HEK293 (cell line): Measurements from ENCODE around the gene CENPM.

ENCODE experiments used
- CTCF ChIA-PET: fragments of 350-600 bp; formaldehyde crosslinking; extraction: SDS; loops from one replicate; lab custom pipeline; 2021; ENCODE audit warnings: antibody characterized with exemption; lab: Yijun Ruan, JAX
- POLR2A ChIA-PET: fragments of 300-600 bp; formaldehyde crosslinking; extraction: SDS; loops from one replicate; lab custom pipeline; 2020; ENCODE audit warnings: antibody characterized with exemption, inconsistent platforms; lab: Yijun Ruan, JAX
- H3K27ac ChIP-seq: fragments of 200-500 bp; sonication (Bioruptor generic); 2 replicates; pipeline ENCODE4 v1.5.1; 2014; ENCODE audit warnings: low read depth, low read length, control low read depth, inconsistent platforms; ENCODE audit errors: extremely low read depth
- H3K36me3 ChIP-seq, 2 experiments: fragments of 200-500 bp in 1 of 2; sonication (Bioruptor generic) in 1 of 2; 1 replicate in 1 of 2; 2 replicates in 1 of 2; pipeline ENCODE4 v1.5.1; 2014 to 2017; ENCODE audit warnings: inconsistent platforms in 2 of 2, low read length in 2 of 2; ENCODE audit not compliant: control insufficient read depth in 2 of 2, insufficient read depth in 1 of 2
- H3K4me1 ChIP-seq: fragments of 200-500 bp; sonication (Bioruptor generic); 2 replicates; pipeline ENCODE4 v1.5.1; 2014; ENCODE audit warnings: mild to moderate bottlenecking, low read length, inconsistent platforms; ENCODE audit not compliant: control insufficient read depth, insufficient read depth
- H3K4me3 ChIP-seq: 2 replicates; pipeline ENCODE4 v1.5.1; 2011; ENCODE audit warnings: low read depth, mild to moderate bottlenecking, control low read depth, low read length, moderate library complexity
- H3K9me3 ChIP-seq: fragments of 200-500 bp; sonication (Bioruptor generic); 2 replicates; pipeline ENCODE4 v1.5.1; 2014; ENCODE audit warnings: low read depth, low read length, inconsistent platforms; ENCODE audit not compliant: control insufficient read depth, insufficient read depth
- EGR2 ChIP-seq: fragments of 450-650 bp; formaldehyde crosslinking; IDR thresholded peaks from 2 replicates; pipeline ENCODE4 v1.5.1; 2016; ENCODE audit warnings: low read depth, missing biosample characterization, missing genetic modification characterization
- KLF7 ChIP-seq: fragments of 450-650 bp; formaldehyde crosslinking; IDR thresholded peaks from 2 replicates; pipeline ENCODE4 v1.5.1; 2016; ENCODE audit warnings: missing biosample characterization, missing genetic modification characterization, borderline replicate concordance
- ZBTB17 ChIP-seq: fragments of 450-650 bp; formaldehyde crosslinking; IDR thresholded peaks from 2 replicates; pipeline ENCODE4 v1.5.1; 2016; ENCODE audit warnings: missing biosample characterization, missing genetic modification characterization
- ZEB2 ChIP-seq: fragments of 450-650 bp; formaldehyde crosslinking; IDR thresholded peaks from 2 replicates; pipeline ENCODE4 v1.5.1; 2016; ENCODE audit warnings: missing biosample characterization, missing genetic modification characterization
- ZIC2 ChIP-seq: fragments of 450-650 bp; formaldehyde crosslinking; IDR thresholded peaks from 2 replicates; pipeline ENCODE4 v1.5.1; 2016; ENCODE audit warnings: missing biosample characterization, missing genetic modification characterization
- ZNF112 ChIP-seq: fragments of 450-650 bp; formaldehyde crosslinking; IDR thresholded peaks from 2 replicates; pipeline ENCODE4 v1.5.0; 2017; ENCODE audit warnings: missing biosample characterization, missing genetic modification characterization
- ZNF174 ChIP-seq: fragments of 450-650 bp; formaldehyde crosslinking; IDR thresholded peaks from 2 replicates; pipeline ENCODE4 v1.5.0; 2017; ENCODE audit warnings: missing biosample characterization, mild to moderate bottlenecking, missing genetic modification characterization
- ZNF175 ChIP-seq: fragments of 450-650 bp; formaldehyde crosslinking; IDR thresholded peaks from 2 replicates; pipeline ENCODE4 v1.5.1; 2016; ENCODE audit warnings: missing biosample characterization, missing genetic modification characterization
- ZNF292 ChIP-seq: fragments of 450-650 bp; formaldehyde crosslinking; IDR thresholded peaks from 2 replicates; pipeline ENCODE4 v1.5.1; 2016; ENCODE audit warnings: low read depth, missing biosample characterization, missing genetic modification characterization, borderline replicate concordance
- ZNF664 ChIP-seq: fragments of 450-650 bp; formaldehyde crosslinking; IDR thresholded peaks from 2 replicates; pipeline ENCODE4 v1.5.1; 2016; ENCODE audit warnings: missing biosample characterization, missing genetic modification characterization
- ZNF76 ChIP-seq: fragments of 450-650 bp; formaldehyde crosslinking; IDR thresholded peaks from 2 replicates; pipeline ENCODE4; 2016; ENCODE audit warnings: low read depth, missing biosample characterization, missing genetic modification characterization, borderline replicate concordance
- ZNF785 ChIP-seq: fragments of 450-650 bp; formaldehyde crosslinking; IDR thresholded peaks from 2 replicates; pipeline ENCODE4 v1.5.1; 2016; ENCODE audit warnings: missing biosample characterization, missing genetic modification characterization
- ZSCAN16 ChIP-seq: fragments of 450-650 bp; formaldehyde crosslinking; IDR thresholded peaks from 2 replicates; pipeline ENCODE4 v1.5.1; 2016; ENCODE audit warnings: missing biosample characterization, missing genetic modification characterization
- TF ChIP-seq, protein P1 (sequence below): fragments of 450-650 bp; formaldehyde crosslinking; IDR thresholded peaks from 2 replicates; pipeline ENCODE4 v1.5.1; 2016; ENCODE audit warnings: missing biosample characterization, missing genetic modification characterization
- TF ChIP-seq, protein P2 (sequence below): fragments of 450-650 bp; IDR thresholded peaks from 2 replicates; pipeline ENCODE4 v1.5.1; 2018; ENCODE audit warnings: missing biosample characterization, missing genetic modification characterization
- TF ChIP-seq, protein P3 (sequence below): fragments of 450-650 bp; formaldehyde crosslinking; conservative IDR thresholded peaks from 2 replicates; pipeline ENCODE4 v1.5.1; 2016; ENCODE audit warnings: low read depth, missing biosample characterization, missing genetic modification characterization

The CENPM gene

GRCh38 chr22:41904450-41905410 is 42.2 kb downstream of the CENPM start:
- no peak overlapping the region for H3K27ac ChIP-seq
- no peaks in the 10 kb centered on the region for H3K9me3 ChIP-seq
- ChIA-PET CTCF (interaction anchor here (0.9 to 2.9 kb wide), 3 partner anchors 36 to 208 kb away, joined by 3 to 13 read pairs (median 4); no protein-coding TSS in a partner anchor), POLR2A (no interaction called here)
- peaks cover 6 to 74% of the 10 kb centered on the region in 2 experiments; a peak in 2 of 3 replicates for H3K36me3 ChIP-seq
- TF ChIP-seq ZNF175 (tag by site-specific recombination) (no peak), EGR2 (tag by site-specific recombination) (no peak), ZIC2 (tag by site-specific recombination) (no peak), ZNF664 (no peak), ZNF174 (no peak), ZNF785 (no peak), KLF7 (no peak), ZBTB17 (tag by site-specific recombination) (no peak), ZEB2 (tag by site-specific recombination) (no peak), ZSCAN16 (tag by site-specific recombination) (no peak), ZNF292 (no peak), ZNF112 (tag by site-specific recombination) (no peak), ZNF76 (tag by site-specific recombination) (no peak)
- TF ChIP-seq, protein P1, sequence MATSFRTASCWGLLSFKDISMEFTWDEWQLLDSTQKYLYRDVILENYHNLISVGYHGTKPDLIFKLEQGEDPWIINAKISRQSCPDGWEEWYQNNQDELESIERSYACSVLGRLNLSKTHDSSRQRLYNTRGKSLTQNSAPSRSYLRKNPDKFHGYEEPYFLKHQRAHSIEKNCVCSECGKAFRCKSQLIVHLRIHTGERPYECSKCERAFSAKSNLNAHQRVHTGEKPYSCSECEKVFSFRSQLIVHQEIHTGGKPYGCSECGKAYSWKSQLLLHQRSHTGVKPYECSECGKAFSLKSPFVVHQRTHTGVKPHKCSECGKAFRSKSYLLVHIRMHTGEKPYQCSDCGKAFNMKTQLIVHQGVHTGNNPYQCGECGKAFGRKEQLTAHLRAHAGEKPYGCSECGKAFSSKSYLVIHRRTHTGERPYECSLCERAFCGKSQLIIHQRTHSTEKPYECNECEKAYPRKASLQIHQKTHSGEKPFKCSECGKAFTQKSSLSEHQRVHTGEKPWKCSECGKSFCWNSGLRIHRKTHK (tag by site-specific recombination) = no peak
- TF ChIP-seq, protein P2, sequence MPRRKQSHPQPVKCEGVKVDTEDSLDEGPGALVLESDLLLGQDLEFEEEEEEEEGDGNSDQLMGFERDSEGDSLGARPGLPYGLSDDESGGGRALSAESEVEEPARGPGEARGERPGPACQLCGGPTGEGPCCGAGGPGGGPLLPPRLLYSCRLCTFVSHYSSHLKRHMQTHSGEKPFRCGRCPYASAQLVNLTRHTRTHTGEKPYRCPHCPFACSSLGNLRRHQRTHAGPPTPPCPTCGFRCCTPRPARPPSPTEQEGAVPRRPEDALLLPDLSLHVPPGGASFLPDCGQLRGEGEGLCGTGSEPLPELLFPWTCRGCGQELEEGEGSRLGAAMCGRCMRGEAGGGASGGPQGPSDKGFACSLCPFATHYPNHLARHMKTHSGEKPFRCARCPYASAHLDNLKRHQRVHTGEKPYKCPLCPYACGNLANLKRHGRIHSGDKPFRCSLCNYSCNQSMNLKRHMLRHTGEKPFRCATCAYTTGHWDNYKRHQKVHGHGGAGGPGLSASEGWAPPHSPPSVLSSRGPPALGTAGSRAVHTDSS (tag by site-specific recombination) = no peak
- TF ChIP-seq, protein P3, sequence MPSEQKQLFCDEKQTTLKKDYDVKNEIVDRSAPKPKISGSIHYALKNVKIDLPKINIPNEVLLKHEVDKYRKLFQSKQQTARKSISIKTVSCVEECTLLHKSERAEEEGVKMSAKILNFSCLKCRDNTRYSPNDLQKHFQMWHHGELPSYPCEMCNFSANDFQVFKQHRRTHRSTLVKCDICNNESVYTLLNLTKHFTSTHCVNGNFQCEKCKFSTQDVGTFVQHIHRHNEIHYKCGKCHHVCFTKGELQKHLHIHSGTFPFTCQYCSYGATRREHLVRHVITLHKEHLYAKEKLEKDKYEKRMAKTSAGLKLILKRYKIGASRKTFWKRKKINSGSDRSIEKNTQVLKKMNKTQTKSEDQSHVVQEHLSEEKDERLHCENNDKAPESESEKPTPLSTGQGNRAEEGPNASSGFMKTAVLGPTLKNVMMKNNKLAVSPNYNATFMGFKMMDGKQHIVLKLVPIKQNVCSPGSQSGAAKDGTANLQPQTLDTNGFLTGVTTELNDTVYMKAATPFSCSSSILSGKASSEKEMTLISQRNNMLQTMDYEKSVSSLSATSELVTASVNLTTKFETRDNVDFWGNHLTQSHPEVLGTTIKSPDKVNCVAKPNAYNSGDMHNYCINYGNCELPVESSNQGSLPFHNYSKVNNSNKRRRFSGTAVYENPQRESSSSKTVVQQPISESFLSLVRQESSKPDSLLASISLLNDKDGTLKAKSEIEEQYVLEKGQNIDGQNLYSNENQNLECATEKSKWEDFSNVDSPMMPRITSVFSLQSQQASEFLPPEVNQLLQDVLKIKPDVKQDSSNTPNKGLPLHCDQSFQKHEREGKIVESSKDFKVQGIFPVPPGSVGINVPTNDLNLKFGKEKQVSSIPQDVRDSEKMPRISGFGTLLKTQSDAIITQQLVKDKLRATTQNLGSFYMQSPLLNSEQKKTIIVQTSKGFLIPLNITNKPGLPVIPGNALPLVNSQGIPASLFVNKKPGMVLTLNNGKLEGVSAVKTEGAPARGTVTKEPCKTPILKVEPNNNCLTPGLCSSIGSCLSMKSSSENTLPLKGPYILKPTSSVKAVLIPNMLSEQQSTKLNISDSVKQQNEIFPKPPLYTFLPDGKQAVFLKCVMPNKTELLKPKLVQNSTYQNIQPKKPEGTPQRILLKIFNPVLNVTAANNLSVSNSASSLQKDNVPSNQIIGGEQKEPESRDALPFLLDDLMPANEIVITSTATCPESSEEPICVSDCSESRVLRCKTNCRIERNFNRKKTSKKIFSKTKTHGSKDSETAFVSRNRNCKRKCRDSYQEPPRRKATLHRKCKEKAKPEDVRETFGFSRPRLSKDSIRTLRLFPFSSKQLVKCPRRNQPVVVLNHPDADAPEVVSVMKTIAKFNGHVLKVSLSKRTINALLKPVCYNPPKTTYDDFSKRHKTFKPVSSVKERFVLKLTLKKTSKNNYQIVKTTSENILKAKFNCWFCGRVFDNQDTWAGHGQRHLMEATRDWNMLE (tag by site-specific recombination) = no peak
- TF ChIP-seq, all 188 proteins: peak for 0
- no peak overlapping the region for H3K4me3 ChIP-seq
- H3K4me1 ChIP-seq = no peaks in the 10 kb centered on the region
